Epithelial cell of prostate (primary cell): ENCODE results near the gene HSPA12B.

ENCODE experiments used
- DNase-seq: peaks from one replicate; pipeline ENCODE4 v3.0.0-alpha.2; 2011; ENCODE audit warnings: low read depth, low spot score
- H3K27ac ChIP-seq: fragments of 450-650 bp; 2 replicates; pipeline ENCODE4 v1.5.1; 2017; ENCODE audit warnings: mild to moderate bottlenecking

The HSPA12B gene

DNA sequence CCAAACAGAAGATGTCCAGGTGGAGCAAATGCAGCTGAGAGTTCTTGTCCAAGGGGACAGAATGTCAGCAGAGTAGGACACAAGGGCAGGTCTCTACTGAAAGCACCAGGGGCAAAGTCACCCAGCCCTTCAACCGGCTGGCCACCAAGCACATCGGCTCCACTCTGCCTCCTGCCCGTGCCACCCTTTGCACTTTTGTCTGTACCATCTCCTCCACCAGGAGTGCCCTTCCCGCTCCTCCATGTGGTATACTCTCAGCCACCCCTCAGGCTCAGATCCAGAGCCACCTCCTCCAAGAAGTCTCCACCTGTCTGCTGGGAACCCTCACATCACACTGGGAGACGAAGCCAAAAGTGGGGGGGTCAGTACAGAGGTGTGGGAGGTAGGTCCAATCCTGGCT is 4.1 kb upstream of the HSPA12B start:
- no peak for DNase-seq
- no peak overlapping the region for H3K27ac ChIP-seq

DNA sequence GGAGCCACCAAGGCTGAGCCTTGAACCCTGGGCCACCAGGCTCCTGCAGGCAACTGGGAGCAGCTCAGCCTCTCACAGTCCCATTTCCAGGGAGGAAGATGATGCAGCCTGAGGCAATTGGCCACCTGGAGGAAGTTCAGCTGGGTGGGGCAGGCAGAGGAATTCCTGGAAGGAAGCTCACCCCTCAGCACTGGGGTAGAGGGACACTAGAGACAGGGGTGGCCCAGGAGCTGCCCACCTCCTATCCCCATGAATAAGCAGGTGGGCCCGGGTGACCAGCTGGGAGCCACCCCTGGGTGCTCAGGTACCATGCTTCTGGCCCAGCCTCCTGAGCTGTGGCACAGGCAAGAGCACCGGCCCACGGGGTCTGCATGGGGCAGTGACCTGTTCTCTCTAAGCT is 3.6 kb upstream of the HSPA12B start:
- no peak for DNase-seq
- H3K27ac ChIP-seq, result no peak overlapping the region

DNA sequence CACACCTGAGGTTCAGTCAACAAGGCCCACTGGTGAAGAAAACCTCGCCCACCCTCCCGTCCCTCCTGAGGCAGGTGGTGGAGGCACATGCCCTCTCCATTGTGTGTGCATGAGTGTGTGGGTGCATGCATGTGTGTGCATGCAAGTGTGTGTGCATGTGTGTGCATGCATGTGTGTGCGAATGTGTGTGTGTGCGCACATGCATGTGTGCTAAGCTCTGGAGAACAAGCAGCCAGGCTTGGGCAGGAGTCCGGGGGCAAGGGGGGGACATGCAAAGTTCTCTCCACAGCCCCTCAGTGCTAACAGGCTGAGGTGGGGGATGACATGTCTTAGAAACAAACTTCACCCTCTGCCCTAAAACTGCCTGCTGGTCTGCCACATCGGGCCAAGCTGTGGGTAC is 3.1 kb upstream of the HSPA12B start:
- H3K27ac ChIP-seq, result no peak overlapping the region
- no peak for DNase-seq

DNA sequence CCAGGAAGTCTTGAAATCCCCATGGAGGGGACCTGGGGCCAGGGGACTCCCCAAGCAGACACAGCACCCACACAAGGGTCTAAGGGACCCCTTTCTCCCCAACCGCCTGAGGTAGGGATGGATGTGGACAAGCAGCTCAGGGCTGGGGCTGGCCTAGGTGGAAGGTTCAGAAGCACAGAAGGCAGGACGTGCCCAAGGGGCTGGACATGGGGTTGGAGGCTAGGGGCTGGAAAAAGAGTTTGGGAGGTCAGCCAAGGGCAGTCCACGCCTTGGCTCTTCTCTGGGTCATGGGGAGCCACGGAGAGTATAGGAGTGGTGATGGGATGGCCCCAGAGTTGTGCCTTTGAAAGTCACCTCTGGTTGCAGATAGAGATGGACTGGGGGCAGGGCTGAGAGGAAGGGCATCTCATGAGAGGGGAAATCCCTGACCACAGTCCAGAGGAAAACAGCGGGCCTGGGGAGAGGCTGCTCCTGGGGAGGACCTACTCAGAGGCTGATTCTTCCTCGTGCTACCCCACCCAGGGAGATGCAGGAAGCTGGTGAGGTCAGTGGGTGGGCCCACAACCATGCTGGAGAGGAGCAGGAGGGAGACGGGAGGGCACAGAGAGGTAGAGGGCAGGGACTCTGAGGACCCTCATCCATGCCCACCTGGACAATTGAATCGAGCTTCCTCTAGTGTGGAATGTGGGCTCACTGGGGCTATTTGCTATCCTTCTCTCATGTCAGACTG is 2.5 kb upstream of the HSPA12B start:
- no peak for DNase-seq

GRCh38 chr20:3730803-3731672 is 1.4 kb upstream of the HSPA12B start:
- H3K27ac ChIP-seq, result no peak overlapping the region
- no peak for DNase-seq

More for the DNA sequence above, 2.5 kb upstream of the HSPA12B start:
- no peak overlapping the region for H3K27ac ChIP-seq

DNA sequence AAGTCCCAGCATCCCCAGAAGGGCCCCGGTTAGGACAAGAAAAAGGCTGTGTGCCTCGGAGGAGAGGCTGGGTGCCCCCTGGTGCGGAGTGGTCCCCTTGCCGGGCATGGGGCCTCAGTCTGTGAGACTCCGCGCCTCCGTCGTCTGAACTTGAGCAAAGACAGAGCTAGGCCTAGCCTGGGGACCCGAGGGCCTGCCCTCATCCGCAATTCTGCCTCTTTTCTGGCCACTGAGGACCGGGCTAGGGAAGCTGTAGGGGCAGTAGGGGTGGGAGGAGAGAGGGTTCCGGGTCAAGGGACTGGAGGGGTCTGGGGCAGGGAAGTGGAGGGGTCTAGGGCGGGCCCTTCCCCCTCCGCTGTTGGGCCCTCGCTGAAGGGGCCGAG is 550 bp upstream of the HSPA12B start:
- H3K27ac ChIP-seq, result no peak overlapping the region
- DNase-seq, result no peak

GRCh38 chr20:3733119-3733995 is 872 bp downstream of the HSPA12B start:
- no peak for DNase-seq
- H3K27ac ChIP-seq, result no peak overlapping the region

- no peak overlapping the region for H3K27ac ChIP-seq
- DNase-seq, result no peak
Measured at GRCh38 chr20:3734111-3734843, 1.8 kb downstream of the HSPA12B start.

DNA sequence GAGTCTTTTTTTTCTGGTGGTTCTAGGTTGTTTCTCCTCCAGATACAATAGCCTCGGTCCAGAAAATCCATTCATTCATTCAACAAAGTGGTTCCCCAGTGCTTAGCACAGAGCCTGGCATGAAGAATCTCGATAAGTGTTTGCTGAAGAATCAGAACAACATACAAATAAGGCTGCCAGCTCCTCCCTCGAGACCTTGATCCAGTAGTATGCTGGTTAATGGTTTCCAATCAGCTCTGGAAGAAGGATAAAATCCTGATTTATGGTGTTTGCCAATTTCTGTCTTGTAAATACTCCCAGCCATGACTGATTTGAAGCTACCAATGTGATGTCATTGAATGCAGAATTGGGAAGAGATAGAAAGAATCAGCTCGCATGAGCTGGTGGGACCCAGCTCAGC is 3.3 kb downstream of the HSPA12B start:
- no peak for DNase-seq
- no peak overlapping the region for H3K27ac ChIP-seq

DNA sequence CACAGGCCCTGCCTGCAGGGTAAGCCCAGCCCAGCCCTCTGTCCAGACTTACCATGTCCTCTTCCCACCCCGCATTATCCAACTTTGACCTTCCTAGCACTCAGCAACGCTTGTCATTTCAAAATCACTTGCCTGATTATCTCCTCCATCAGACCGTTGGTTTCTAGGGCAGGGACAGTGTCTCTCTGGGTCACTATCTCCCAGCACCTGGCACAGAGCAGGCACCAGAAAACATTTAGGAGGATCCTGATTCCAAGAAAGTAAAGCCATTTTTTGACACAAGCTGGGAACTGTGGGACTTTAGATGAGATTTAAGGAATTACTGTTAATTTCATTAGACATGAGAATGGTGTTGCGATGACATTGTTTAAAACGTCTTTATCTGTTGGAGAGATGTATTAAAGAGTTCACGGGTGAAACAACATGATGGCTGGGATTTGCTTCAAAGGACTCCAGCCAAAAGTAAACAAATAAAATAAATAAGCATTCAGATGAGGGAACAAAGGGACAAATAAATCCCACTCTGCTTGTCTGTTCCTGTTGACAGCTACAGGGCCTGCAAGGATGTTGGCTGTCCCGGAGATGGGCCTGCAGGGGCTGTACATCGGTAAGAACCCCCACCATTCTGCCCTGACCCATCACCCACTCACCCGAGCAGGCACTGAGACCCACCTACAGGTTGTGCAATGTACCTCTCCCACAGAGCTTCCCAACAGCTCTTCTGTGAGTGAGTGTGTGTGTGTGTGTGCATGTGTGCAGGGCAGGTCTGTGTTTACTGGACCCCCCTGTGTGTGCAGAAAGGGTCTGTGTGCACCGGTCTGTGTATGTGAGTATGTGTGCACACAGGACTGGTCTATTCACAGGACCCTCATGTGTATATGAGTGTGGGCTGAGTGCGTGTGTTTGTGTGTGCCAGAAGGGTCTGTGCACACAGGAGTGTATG is 5.9 kb downstream of the HSPA12B start:
- no peak for DNase-seq
- H3K27ac ChIP-seq, result no peak overlapping the region

DNA sequence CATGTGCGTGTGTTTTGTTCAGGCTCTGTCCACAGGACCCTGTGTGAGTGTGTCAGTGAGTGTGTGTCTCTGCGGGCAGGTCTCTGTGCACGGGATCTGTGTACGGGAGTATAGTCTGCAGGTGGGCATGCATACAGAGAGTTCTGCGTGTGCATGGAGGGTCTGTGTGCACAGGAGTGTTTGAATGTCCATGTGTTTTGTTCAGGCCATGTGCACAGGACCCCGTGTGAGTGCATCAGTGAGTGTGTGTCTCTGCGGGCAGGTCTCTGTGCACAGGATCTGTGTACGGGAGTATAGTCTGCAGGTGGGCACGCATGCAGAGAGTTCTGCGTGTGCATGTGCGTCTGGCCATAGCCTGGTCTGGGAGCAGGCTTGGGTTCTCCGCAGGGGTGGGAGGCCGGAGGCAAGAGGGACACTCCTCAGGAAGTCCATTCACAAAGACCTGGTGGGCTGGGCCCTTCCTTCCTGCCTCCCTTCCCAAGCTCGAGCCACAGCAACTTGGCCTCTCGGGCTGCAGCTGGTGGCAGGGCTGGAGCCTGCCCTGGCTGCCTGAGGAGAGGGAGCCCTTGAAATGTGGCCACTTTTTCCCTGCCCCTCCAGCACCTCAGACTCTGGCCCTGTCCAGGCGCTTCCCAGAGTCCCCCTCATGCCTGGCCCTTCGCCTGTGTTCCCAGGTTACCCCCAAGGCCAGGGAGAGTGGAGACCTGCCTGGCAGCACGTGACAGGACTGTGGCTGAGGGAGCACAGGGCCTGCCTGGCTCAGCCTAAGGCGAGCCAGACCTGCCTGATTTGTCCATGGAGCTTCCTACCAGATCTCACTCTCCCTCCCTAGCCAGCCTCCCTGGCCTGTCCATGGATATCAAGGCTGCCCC is 6.8 kb downstream of the HSPA12B start:
- DNase-seq, result no peak
- H3K27ac ChIP-seq, result no peak overlapping the region

DNA sequence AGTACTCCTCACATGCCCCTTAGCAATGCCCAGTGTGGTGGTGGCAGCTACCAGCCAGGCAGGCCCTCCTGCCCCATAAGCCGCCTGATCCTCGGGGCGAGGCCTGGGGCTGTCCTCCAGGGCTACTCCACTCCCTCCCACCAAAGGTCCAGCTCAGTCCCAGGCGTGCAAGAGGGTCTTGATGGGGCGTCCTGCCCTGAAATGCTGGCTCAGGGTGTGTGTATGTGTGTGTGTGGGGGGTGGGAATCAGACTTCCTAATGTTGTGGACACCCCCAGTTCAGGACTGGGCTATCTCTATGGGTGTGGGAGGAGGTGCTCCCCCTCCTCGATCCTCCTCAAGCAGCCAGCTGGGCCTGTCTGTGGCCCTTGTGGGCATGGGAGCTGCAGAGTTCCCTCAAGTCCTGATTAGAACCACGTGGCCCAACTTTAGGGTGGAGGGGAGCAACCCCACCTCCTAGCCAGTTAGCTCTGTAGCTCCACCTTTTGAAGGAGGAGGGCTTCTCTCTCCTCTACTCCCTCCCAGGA is 7.5 kb downstream of the HSPA12B start:
- no peak overlapping the region for H3K27ac ChIP-seq
- DNase-seq, result no peak

GRCh38 chr20:3740615-3741301 is 8.3 kb downstream of the HSPA12B start:
- DNase-seq, result no peak
- H3K27ac ChIP-seq, result no peak overlapping the region

GRCh38 chr20:3741836-3742458 is 9.5 kb downstream of the HSPA12B start:
- no peak overlapping the region for H3K27ac ChIP-seq
- DNase-seq, result no peak

- H3K27ac ChIP-seq, result no peak overlapping the region
- DNase-seq, result no peak
Measured at GRCh38 chr20:3743251-3743650, 10.8 kb downstream of the HSPA12B start.

DNA sequence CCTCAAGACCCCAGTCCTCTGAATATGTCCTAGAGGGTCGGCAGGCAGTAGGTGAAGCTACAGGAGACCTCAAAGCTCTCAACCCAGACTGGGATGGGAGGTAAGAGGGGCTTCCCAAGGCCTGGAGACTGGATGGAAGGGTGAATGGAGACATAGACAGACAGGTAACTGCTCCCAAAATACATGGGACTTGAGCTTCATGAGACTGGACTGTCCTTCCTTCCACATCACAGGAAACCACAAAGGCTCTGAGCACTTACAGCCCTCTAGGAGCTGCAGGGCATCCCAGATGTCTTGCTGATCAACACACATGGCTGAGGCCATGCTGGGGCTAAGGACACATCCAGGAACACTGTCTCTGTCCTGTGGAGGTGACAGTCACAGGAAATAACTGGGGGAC is 11.6 kb downstream of the HSPA12B start:
- no peak overlapping the region for H3K27ac ChIP-seq
- no peak for DNase-seq
